Eye (tissue), 1 donor: ENCODE data around the gene ERC2.
"Not testable (repeated sequence)": the region's sequence is repeated elsewhere in the genome, so short reads cannot be mapped to it uniquely, and the experiment has no call there.

Experiments used
- DNase-seq: peaks from one replicate; pipeline ENCODE4 v3.0.0-alpha.2; 2015

ERC2 gene

GRCh38 chr3:55868347-55868746 lies 599.9 kb downstream of the ERC2 start:
- DNase-seq: no peak

DNA sequence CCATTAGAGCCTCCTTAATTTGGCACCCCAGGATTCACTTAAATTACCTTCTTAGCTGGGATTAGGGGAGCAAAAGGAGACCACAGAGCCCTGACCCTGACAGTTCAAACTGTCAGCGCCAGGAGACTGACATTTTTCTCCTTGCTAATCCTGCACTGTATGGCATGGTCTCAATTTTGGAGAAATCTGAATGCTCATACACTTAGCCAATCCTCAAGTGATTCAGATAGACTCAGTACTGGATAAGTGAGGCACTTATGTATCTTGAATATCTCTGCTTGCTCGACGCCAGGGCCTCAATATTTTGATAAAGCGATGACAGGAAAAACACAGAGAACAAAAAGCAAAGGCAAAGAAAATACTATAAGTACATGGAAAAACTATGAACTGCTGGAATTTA lies 605.2 kb downstream of the ERC2 start:
- no peak for DNase-seq

- peak; percentile 71 for DNase-seq
These were observed 608.1 kb downstream of the ERC2 start for GRCh38 chr3:55860049-55860721.

GRCh38 chr3:55859305-55859704 lies 609.0 kb downstream of the ERC2 start:
- DNase-seq: no peak

DNA sequence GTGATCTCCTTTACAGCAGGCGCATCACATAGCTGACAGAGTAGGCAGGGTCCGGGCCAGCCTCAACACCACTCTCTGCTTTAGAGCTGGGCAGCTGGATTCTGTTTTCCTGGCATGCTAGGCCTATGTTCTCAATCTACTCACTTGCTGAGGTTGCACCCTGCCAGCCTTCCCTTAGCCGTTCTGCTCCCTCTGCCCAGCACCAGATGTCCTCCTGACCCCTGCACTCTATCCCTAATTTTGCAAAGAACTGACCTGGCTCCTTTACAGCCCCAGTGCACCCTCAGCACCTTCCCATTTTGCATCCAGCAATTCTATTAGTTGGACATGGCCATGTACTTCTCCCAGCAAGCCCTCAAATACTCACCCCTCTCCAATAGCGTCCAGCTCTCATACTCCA lies 609.5 kb downstream of the ERC2 start:
- no peak for DNase-seq

DNA sequence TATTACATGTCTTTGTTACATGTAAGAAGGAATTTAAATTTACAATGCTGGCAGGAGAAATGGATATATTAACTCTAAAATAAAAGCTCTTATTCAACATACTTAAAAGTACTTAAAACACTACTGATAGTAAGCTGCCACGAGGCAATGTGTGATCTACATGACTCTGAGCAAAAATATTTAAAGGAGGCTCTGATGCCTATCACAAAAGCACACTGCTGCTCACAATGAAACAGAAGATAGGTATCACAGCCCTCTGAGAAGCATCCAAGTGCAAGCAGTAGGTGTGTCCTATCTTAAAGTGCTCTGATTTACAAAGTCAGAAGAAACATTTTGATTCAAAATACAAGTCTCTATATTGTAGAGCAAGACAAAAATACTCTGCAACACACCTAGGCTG lies 610.0 kb downstream of the ERC2 start:
- DNase-seq: no peak

DNA sequence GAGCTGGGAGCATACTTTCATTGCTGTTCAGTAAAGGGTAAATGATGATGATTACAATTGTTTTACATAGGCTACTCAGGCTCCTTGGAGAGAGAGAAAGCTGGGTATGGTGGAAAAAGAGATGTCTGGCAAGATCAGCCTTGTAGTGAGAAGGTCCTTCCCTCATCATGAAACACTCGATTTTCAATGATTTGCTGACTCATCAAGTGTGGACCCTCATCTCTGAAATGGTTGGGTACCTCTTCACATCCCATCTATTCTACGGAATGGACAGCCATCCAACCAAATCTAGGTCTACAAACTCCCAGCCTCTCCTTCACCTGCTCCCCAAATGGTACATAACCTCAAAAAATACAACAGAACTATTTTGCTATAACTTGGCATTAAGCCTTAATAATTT lies 610.6 kb downstream of the ERC2 start:
- no peak for DNase-seq

DNA sequence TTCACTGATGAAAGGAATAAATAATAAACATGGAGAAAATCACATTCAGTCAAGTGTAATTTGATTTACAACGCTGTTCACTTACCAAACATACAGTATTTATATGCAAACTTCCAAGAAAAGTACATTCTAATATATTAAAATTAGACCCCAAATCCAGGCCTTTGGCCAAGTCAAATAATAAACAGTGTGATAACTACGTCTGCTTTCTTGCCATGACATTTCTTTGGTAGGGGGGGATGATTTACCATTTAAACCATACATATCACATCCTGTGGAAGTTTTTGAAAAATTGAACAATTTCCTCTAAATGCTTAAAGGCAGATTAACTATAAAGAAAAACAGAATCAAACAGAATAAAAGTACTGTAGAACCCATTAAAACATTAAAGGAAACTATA lies 613.0 kb downstream of the ERC2 start:
- no peak for DNase-seq

DNA sequence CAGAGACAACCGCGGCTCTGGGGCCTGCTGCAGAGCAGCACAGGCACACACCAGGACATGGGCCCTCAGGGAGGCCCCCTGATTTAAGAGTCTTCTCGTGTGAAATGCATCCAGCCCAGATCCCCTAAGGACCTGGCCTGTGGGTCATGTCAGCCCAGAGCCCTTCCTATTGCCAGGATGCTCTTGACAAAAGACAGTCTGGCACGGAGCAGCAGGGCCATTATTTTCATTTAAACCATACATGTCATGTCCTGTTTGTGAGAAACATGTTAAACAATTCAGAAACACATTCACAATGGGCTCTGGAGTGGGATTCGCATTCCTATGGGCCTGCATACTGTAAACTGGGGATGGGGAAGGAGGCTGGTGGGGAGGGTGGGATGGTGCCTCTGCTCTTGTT lies 613.8 kb downstream of the ERC2 start:
- peak; percentile 84 for DNase-seq

DNA sequence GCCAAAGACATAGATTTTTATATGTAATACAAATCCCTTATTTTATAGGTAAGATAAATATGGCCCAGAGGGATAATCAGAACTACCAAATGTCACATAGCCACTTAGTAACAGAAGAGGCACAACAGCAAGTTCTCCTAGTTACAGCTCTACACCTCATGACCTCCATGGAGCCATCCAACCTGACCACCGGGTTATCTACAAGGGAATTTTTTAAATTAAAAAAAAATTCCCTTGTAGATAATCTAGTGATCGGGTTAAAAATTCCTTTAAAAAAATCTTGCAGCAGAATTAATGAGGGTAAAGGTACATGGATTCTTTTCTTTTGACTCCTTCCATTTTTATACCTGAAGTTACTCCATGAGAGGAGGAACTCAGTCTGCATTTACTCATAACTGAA lies 615.9 kb downstream of the ERC2 start:
- no peak for DNase-seq

DNA sequence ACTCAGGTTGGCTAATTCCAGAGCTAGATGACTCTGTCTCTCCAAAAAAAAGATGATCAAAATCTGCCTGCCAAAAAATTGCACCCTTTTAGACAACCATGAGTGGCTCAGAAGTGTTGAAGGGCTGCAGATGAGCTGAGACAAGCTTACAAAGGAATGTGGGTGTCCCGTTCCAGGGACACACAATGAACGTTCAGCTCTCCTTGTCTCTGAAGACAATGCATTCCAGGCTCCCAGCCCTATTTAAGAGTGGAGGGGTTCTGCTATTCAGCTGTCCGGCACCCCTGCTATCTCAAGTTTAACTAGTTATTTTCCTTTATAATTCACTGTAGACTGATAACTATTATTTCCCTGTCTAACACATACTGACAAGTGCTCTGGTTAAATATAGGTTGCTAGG lies 626.1 kb downstream of the ERC2 start:
- peak; percentile 26 for DNase-seq

- not testable (repeated sequence) for DNase-seq
These were observed 636.4 kb downstream of the ERC2 start for GRCh38 chr3:55831876-55832275.

DNA sequence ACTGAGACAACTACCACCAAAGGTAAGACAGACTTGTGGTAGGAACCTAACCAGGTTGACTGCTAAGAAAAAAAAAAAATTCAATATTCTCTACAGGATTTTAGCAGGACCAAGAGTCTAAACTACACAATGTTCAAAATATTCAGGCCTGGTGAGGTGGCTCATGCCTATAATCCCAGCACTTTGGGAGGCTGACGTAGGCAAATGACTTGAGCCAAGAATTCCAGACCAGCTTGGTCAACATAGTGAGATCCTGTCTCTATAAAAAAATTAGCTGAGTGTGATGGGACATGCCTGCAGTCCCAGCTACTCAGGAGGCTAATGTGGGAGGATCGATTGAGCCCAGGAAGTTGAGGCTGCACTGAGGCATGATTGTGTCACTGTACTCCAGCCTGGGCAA lies 639.6 kb downstream of the ERC2 start:
- no peak for DNase-seq

DNA sequence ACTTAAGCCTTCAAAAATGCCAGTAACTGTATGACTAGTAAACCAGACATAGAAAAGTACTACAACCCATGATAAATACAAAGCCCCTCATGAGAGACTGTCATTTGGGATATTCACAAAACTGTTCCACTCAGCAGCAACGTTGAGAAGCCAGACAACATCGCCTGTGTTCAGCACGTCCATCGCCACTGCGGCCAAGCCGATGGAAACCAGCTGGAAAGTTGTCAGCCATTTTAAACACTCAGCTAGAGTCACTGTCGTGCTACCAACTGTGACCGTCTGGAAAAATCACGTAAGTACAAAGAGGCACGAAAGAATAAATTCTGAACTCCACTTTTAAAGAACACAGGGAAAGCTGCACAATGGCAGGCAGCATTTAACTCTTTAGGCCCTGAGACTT lies 640.5 kb downstream of the ERC2 start:
- DNase-seq: no peak

GRCh38 chr3:55826731-55827496 lies 641.4 kb downstream of the ERC2 start:
- no peak for DNase-seq

- DNase-seq: no peak
These were observed 642.2 kb downstream of the ERC2 start for GRCh38 chr3:55826097-55826496.

DNA sequence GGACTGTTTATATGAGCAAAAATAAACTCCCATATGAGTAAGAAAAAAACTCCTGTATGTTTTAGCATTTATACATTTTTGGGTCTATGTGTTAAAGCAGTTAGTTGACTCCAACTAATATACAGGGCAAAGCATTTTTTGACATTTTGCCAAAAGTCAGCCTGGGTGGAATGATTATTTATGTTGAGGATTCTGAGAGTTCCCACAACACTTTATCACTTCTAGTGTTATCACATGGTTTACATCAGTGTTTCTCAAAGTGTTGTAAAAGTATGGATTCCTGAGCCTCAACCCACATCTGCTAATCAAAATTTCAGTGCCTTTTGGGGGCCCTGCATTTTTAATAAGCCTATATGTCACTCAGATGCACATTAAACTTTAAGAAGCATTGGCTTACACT lies 643.9 kb downstream of the ERC2 start:
- no peak for DNase-seq

GRCh38 chr3:55823829-55824228 lies 644.4 kb downstream of the ERC2 start:
- DNase-seq: no peak

- DNase-seq: no peak
These were observed 645.3 kb downstream of the ERC2 start for GRCh38 chr3:55823001-55823400.

DNA sequence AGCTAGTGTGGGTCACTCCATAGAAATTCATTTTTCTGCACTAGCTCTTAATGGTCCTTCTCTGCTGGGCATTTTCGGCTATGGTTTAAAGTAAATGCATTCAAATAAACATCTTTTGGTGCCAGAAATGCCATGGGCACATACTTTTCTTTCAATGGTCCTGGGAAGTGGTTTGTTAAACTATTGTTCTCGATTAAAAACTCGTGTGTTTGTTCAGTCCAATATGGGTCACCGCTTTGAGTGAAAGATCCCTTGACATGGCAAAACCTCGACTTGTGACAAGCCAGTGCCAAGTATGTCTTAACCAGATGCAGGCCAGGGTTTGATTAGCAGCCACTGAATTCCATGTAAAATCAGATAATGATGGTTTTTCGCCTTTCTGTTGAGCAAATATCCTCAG lies 649.3 kb downstream of the ERC2 start:
- DNase-seq: no peak

GRCh38 chr3:55818485-55818884 lies 649.8 kb downstream of the ERC2 start:
- DNase-seq: no peak

GRCh38 chr3:55816794-55817576 lies 651.3 kb downstream of the ERC2 start:
- no peak for DNase-seq

DNA sequence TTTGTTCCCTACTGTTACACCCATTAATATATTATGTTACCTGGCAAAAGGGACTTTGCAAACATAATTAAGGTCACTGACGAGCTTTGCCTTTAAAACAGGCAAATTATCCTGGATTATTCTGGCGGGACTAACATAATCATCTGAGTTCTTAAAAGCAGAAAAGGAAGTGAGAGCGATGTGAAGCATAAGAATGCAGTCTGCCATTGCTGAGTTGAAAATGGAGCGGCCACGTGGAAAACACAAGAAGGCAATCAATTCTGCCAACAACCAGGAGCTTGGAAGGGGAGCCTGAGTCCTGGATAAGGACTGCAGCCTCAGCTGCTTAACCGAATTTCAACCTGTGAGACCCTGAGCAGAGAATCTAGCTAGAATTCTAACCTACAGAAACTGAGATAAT lies 653.0 kb downstream of the ERC2 start:
- DNase-seq: no peak
